Endothelial cell of umbilical vein (primary cell): ENCODE data around the gene STAB1.
A peak's percentile ranks its signal among the peaks of the same experiment; 100 is the strongest.

Source experiments
- EZH2 ChIP-seq: IDR thresholded peaks from 2 replicates; pipeline ENCODE4 v1.6.1; 2012; ENCODE audit warnings: borderline replicate concordance, low read depth, mild to moderate bottlenecking, moderate library complexity, low read length, inconsistent platforms; ENCODE audit not compliant: severe bottlenecking
- FOS ChIP-seq: IDR thresholded peaks from 2 replicates; pipeline ENCODE4 v1.6.1; 2011; ENCODE audit warnings: mild to moderate bottlenecking, low read length, moderate library complexity, borderline replicate concordance; ENCODE audit not compliant: insufficient read depth
- GATA2 ChIP-seq: IDR thresholded peaks from 2 replicates; pipeline ENCODE4 v1.7.0; 2011; ENCODE audit warnings: low read depth, mild to moderate bottlenecking, moderate library complexity, mixed read lengths, low read length; ENCODE audit not compliant: insufficient read length, insufficient read depth
- JUN ChIP-seq: IDR thresholded peaks from 2 replicates; pipeline ENCODE4 v1.6.1; 2011; ENCODE audit warnings: borderline replicate concordance, low read depth; ENCODE audit not compliant: insufficient read length, insufficient read depth
- MYC ChIP-seq: IDR thresholded peaks from one replicate; pipeline ENCODE4 v1.6.1; 2011; ENCODE audit warnings: mild to moderate bottlenecking, low read depth, low read length
- POLR2A ChIP-seq: IDR thresholded peaks from 2 replicates; pipeline ENCODE4 v1.6.1; 2012; ENCODE audit warnings: low read depth, mild to moderate bottlenecking, control low read depth, low read length
- POLR2AphosphoS5 ChIP-seq: IDR thresholded peaks from 2 replicates; pipeline ENCODE4 v1.6.1; 2012; ENCODE audit warnings: low read depth, mild to moderate bottlenecking, control low read depth, low read length, moderate library complexity; ENCODE audit not compliant: insufficient read depth
- TF ChIP-seq, protein P1 (sequence below), 2 donors: IDR thresholded peaks; 1 replicate in 1 of 2; 2 replicates in 1 of 2; pipeline ENCODE4 v1.5.1; 2011; ENCODE audit warnings: low read length in 2 of 2, mild to moderate bottlenecking in 2 of 2, moderate library complexity in 2 of 2, control low read depth in 1 of 2, inconsistent platforms in 1 of 2, low read depth in 1 of 2; ENCODE audit not compliant: insufficient read depth in 1 of 2; ENCODE audit errors: extremely low read depth in 1 of 2
- TF ChIP-seq, protein P2 (sequence below): IDR thresholded peaks from 2 replicates; pipeline ENCODE4 v1.6.1; 2011; ENCODE audit not compliant: insufficient read depth, insufficient read length

DNA sequence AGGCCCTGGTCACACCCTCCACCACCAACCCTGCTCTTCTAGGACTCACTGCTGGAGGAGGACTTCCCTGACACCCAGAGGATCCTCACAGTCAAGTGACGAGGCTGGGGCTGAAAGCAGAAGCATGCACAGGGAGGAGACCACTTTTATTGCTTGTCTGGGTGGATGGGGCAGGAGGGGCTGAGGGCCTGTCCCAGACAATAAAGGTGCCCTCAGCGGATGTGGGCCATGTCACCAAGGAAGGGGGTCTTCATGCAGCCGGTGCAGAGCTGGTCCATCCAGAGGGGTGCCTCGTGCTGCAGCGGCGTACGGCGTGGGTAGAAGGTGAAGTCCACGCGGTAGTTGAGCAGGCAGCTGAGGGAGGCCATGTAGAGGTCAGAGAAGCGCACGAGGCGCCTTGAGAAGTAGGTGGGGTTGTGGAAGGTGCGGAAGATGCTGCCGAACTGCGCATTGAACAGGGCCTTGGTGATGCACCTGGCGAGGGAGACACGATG lies 29.2 kb downstream of the STAB1 start:
- TF ChIP-seq POLR2A (peak; percentile 12), POLR2AphosphoS5 (no peak), GATA2 (no peak), EZH2 (no peak), JUN (no peak), FOS (no peak), MYC (no peak)
- TF ChIP-seq, protein P1, sequence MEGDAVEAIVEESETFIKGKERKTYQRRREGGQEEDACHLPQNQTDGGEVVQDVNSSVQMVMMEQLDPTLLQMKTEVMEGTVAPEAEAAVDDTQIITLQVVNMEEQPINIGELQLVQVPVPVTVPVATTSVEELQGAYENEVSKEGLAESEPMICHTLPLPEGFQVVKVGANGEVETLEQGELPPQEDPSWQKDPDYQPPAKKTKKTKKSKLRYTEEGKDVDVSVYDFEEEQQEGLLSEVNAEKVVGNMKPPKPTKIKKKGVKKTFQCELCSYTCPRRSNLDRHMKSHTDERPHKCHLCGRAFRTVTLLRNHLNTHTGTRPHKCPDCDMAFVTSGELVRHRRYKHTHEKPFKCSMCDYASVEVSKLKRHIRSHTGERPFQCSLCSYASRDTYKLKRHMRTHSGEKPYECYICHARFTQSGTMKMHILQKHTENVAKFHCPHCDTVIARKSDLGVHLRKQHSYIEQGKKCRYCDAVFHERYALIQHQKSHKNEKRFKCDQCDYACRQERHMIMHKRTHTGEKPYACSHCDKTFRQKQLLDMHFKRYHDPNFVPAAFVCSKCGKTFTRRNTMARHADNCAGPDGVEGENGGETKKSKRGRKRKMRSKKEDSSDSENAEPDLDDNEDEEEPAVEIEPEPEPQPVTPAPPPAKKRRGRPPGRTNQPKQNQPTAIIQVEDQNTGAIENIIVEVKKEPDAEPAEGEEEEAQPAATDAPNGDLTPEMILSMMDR (IDR thresholded peaks at IDR 0.05; ENCODE audit: extremely low read depth in 1 of 2, insufficient read depth in 1 of 2, low read depth in 1 of 2, low read length in 2 of 2), result no peak
- TF ChIP-seq, protein P2, sequence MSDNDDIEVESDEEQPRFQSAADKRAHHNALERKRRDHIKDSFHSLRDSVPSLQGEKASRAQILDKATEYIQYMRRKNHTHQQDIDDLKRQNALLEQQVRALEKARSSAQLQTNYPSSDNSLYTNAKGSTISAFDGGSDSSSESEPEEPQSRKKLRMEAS, result no peak
